Neuron (in vitro differentiated cells): ENCODE data around the gene PDE4D.

Experiments used
- H2AFZ ChIP-seq: one replicate; pipeline ENCODE4 v1.6.1; 2013; ENCODE audit warnings: low read depth, mild to moderate bottlenecking, inconsistent platforms, low read length, moderate library complexity
- H3K27me3 ChIP-seq: one replicate; pipeline ENCODE4 v1.6.1; 2013; ENCODE audit warnings: low read length; ENCODE audit not compliant: insufficient read depth
- H3K36me3 ChIP-seq: one replicate; pipeline ENCODE4 v1.6.1; 2013; ENCODE audit warnings: low read length; ENCODE audit not compliant: insufficient read depth
- H3K4me1 ChIP-seq: one replicate; pipeline ENCODE4 v1.6.1; 2013; ENCODE audit warnings: low read length; ENCODE audit not compliant: insufficient read depth
- H3K4me3 ChIP-seq: 2 replicates; pipeline ENCODE4 v1.5.1; 2013; ENCODE audit warnings: mild to moderate bottlenecking, low read length, moderate library complexity
- H3K9me3 ChIP-seq: one replicate; pipeline ENCODE4 v1.6.1; 2013; ENCODE audit warnings: low read length

The PDE4D gene

DNA sequence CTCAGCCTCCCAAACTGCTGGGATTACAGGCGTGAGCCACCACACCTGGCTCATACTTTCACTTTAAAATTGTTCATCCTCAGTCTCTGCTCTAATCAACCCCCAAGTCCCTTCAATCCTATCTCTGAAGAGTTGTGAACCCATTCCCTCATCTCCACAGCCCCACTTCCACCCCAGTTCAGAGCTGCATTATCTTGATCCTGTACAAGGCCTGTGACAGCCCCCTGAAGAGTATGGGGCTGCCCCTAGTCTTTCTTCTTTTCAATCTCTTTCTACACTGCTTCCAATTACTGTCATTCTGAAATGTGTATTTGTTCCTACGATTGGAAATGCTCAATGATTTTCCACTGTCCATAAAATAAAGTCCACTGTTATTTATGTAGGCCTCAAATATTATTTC, 722.4 kb downstream of the PDE4D start:
- H2AFZ ChIP-seq = no peak overlapping the region
- H3K4me3 ChIP-seq = no peak overlapping the region

DNA sequence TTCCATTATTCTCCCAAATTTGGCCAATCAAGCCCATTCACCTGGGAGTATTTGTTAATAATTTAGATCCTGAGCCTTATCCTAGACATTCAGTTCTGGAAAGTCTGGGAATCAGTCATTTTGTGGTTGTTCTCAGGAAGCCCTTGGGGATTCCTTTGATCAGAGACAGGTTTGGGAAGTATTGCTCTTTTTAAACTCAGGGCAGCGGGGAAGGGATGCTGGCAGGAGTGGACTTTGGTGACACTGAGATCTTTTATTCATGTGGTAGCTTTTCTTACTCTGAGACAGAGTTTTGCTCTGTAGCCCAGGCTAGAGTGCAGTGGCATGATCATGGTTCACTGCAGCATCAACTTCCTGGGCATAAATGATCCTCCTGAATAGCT, 723.8 kb downstream of the PDE4D start:
- Histone ChIP-seq H3K4me1 (peaks cover 11% of the 10 kb centered on the region), H3K9me3 (no peaks in the 10 kb centered on the region), H3K36me3 (no peaks in the 10 kb centered on the region)

More for the DNA sequence above, 722.4 kb downstream of the PDE4D start:
- peaks cover 11% of the 10 kb centered on the region for H3K4me1 ChIP-seq
- no peaks in the 10 kb centered on the region for H3K36me3 ChIP-seq
- H3K27me3 ChIP-seq = no peaks in the 10 kb centered on the region
- H3K9me3 ChIP-seq = no peaks in the 10 kb centered on the region

DNA sequence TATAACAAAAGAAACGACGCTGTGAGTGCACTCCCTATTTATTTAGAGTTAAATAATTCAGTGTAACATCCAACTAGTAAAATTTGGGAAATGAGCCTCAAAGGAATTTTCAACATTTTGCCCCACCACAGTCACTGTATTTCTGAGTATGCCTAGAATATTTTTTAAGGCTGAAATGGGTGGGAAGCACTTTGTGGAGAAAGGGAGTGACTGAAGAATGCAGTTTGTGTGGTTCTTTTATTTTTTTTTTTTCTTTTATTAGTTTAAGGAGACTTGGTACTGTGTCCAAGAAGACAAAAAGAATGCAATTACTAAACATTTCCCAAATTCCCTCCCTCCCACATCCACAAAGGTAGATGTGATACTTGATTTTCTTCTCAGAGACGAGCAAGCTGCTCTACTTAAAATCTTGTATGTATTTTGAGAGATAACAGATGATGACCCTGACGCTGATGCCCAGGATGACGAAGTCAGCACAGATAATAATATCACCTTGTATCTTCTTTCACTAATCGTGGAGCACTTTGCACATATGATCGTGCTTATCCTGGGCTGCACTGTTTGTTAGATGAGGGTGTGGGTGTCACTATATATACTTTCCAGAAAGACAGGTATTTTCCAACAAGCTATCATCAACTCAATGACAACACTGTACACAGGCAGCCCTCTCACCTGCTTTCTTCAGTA, 724.3 kb downstream of the PDE4D start:
- no peaks in the 10 kb centered on the region for H3K9me3 ChIP-seq
- no peak overlapping the region for H2AFZ ChIP-seq
- H3K36me3 ChIP-seq = no peaks in the 10 kb centered on the region
- H3K27me3 ChIP-seq = no peaks in the 10 kb centered on the region
- no peak overlapping the region for H3K4me3 ChIP-seq
- H3K4me1 ChIP-seq = peaks cover 11% of the 10 kb centered on the region

More for the DNA sequence above, 723.8 kb downstream of the PDE4D start:
- H3K27me3 ChIP-seq = no peaks in the 10 kb centered on the region
- no peak overlapping the region for H2AFZ ChIP-seq
- H3K4me3 ChIP-seq = no peak overlapping the region

- no peaks in the 10 kb centered on the region for H3K9me3 ChIP-seq
- H2AFZ ChIP-seq = no peak overlapping the region
- no peaks in the 10 kb centered on the region for H3K36me3 ChIP-seq
- peaks cover 11% of the 10 kb centered on the region for H3K4me1 ChIP-seq
- no peak overlapping the region for H3K4me3 ChIP-seq
- H3K27me3 ChIP-seq = no peaks in the 10 kb centered on the region
These were observed 725.5 kb downstream of the PDE4D start for GRCh38 chr5:59168067-59168466.

DNA sequence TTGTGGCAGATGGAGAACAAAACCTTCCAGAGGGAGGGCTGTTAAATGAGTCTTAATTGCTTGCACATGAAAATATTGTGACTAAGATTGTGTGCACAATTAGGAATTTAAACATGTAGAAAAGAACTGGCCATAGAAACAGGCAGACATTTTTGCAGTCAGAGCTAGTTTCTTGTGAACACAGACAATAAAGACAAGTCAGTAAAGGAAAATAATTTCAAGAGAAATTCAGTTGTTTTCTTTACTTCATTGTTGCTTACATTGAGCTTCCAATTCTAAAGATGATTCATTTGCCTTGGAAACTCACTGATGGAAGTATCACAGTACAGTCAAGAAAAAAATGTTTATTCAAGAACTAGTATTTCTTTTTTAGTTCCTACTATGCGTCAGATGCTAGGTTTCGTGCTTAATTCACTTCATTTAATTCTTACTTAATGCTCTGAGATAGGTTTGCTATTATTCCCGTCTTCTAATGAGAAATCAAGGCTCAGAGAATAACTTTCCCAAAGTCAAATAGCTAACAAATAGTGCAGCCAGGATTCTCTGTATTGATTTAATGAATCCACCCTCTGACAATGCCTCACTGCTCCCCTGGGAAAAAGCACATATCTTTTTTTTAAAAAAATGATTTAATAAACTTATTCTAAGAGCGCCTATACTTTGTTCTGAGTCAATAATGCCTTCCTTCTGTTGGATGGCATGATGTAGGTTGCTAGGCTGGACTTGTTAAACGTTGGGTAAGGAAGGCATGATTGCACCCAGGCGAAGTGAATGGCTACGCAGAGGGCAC, 729.3 kb downstream of the PDE4D start:
- H3K36me3 ChIP-seq = no peaks in the 10 kb centered on the region
- H2AFZ ChIP-seq = no peak overlapping the region
- peaks cover 11% of the 10 kb centered on the region for H3K4me1 ChIP-seq
- H3K4me3 ChIP-seq = no peak overlapping the region
- H3K9me3 ChIP-seq = no peaks in the 10 kb centered on the region
- H3K27me3 ChIP-seq = no peaks in the 10 kb centered on the region

- no peaks in the 10 kb centered on the region for H3K27me3 ChIP-seq
- no peaks in the 10 kb centered on the region for H3K4me1 ChIP-seq
- no peaks in the 10 kb centered on the region for H3K9me3 ChIP-seq
These were observed 732.1 kb downstream of the PDE4D start for GRCh38 chr5:59161221-59162105.

GRCh38 chr5:59158637-59159391, 734.7 kb downstream of the PDE4D start:
- H2AFZ ChIP-seq = no peak overlapping the region
- H3K9me3 ChIP-seq = no peaks in the 10 kb centered on the region
- H3K27me3 ChIP-seq = no peaks in the 10 kb centered on the region
- no peaks in the 10 kb centered on the region for H3K4me1 ChIP-seq
- H3K36me3 ChIP-seq = no peaks in the 10 kb centered on the region
- H3K4me3 ChIP-seq = no peak overlapping the region

More at GRCh38 chr5:59161221-59162105, 732.1 kb downstream of the PDE4D start:
- H2AFZ ChIP-seq = no peak overlapping the region
- no peak overlapping the region for H3K4me3 ChIP-seq
- H3K36me3 ChIP-seq = no peaks in the 10 kb centered on the region

DNA sequence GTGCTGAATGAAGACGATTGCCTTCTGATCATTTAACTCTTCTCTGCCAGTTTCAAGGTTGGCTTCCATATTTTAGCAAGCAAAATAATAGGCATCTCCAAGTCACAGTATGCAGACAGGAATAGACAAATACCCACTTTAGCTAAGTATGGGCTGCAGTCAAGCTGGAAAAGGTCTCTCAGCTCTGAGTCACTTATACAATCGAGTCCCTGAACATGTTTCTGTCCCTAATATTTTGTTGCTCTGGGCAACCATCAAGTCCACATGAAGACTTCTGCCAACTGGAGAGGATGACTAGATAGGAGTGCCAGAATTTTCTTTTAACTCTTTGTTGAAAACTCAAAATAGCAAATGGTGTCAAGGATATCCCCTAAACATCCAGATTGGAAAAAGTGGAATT, 735.4 kb downstream of the PDE4D start:
- Histone ChIP-seq H2AFZ (no peak overlapping the region), H3K4me1 (no peaks in the 10 kb centered on the region), H3K36me3 (no peaks in the 10 kb centered on the region), H3K9me3 (no peaks in the 10 kb centered on the region), H3K4me3 (no peak overlapping the region), H3K27me3 (no peaks in the 10 kb centered on the region)

DNA sequence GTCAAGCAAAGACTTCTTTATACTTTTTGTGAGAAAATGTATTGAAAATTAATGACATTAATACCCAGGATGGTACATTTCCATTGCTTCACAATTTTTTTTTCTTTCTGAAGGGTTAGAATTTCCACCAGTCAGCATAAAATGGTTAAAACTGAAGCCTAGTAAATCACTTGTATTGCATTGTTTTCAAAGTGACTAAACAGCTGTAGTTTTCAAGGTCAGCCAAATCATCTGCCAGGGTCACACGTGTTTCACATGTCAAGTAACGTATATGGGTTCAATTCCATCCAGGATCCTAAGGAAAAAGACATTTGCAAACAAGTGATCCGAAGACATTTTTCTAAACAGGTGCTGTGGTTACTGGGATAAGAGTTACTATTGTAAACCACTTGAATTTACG, 736.5 kb downstream of the PDE4D start:
- Histone ChIP-seq H3K9me3 (no peaks in the 10 kb centered on the region), H3K4me1 (no peaks in the 10 kb centered on the region), H3K27me3 (no peaks in the 10 kb centered on the region), H2AFZ (no peak overlapping the region), H3K36me3 (no peaks in the 10 kb centered on the region), H3K4me3 (no peak overlapping the region)

- no peaks in the 10 kb centered on the region for H3K27me3 ChIP-seq
These were observed 740.8 kb downstream of the PDE4D start for GRCh38 chr5:59152701-59153245.

GRCh38 chr5:59151162-59151889, 742.2 kb downstream of the PDE4D start:
- no peaks in the 10 kb centered on the region for H3K4me1 ChIP-seq
- H3K27me3 ChIP-seq = no peaks in the 10 kb centered on the region
- peaks cover 2% of the 10 kb centered on the region for H3K36me3 ChIP-seq
- no peaks in the 10 kb centered on the region for H3K9me3 ChIP-seq
- no peak overlapping the region for H2AFZ ChIP-seq
- H3K4me3 ChIP-seq = no peak overlapping the region

More at GRCh38 chr5:59152701-59153245, 740.8 kb downstream of the PDE4D start:
- no peak overlapping the region for H3K4me3 ChIP-seq
- peaks cover 2% of the 10 kb centered on the region for H3K36me3 ChIP-seq
- H3K4me1 ChIP-seq = no peaks in the 10 kb centered on the region
- no peaks in the 10 kb centered on the region for H3K9me3 ChIP-seq
- no peak overlapping the region for H2AFZ ChIP-seq

GRCh38 chr5:59149827-59150226, 743.7 kb downstream of the PDE4D start:
- no peaks in the 10 kb centered on the region for H3K27me3 ChIP-seq
- no peaks in the 10 kb centered on the region for H3K4me1 ChIP-seq
- peaks cover 2% of the 10 kb centered on the region for H3K36me3 ChIP-seq
- H3K4me3 ChIP-seq = no peak overlapping the region
- no peaks in the 10 kb centered on the region for H3K9me3 ChIP-seq
- no peak overlapping the region for H2AFZ ChIP-seq
